HAP-1 (cell line): ENCODE measurements around the gene SATB2.

Experiments used
- DNase-seq, 2 experiments: peaks; one replicate each; pipeline ENCODE4 v3.0.0-alpha.2; 2016 to 2020; ENCODE audit warnings: low spot score in 2 of 2
- H3K27me3 ChIP-seq: fragments of 250-450 bp; sonication (Bioruptor Pico); 2 replicates; pipeline ENCODE4 v1.5.1; 2020; ENCODE audit warnings: low read depth, mild to moderate bottlenecking, moderate library complexity
- H3K36me3 ChIP-seq: fragments of 250-450 bp; sonication (Bioruptor Pico); replicated peaks from 2 replicates; pipeline ENCODE4 v1.5.1; 2020; ENCODE audit warnings: mild to moderate bottlenecking
- H3K4me1 ChIP-seq: fragments of 250-450 bp; sonication (Bioruptor Pico); 2 replicates; pipeline ENCODE4 v1.5.1; 2020; ENCODE audit warnings: mild to moderate bottlenecking
- H3K4me3 ChIP-seq: fragments of 250-450 bp; sonication (Bioruptor Pico); 2 replicates; pipeline ENCODE4 v1.5.1; 2020; ENCODE audit warnings: mild to moderate bottlenecking, moderate library complexity
- H3K9me3 ChIP-seq: fragments of 250-450 bp; sonication (Bioruptor Pico); 2 replicates; pipeline ENCODE4 v1.5.1; 2020; ENCODE audit warnings: mild to moderate bottlenecking, moderate library complexity
- in situ Hi-C: fragments of 300-500 bp; cut with MboI; formaldehyde crosslinking; loops from 3 replicates; pipeline ENCODE4 v1.14.3; 2020; ENCODE audit warnings: low sequenced_read_pairs, inconsistent platforms, mixed read lengths

SATB2 gene

GRCh38 chr2:199383021-199383420 is 74.7 kb downstream of the SATB2 start:
- peaks cover 5% of the 10 kb centered on the region; the same call in 1 of the 2 replicates for H3K36me3 ChIP-seq
- in situ Hi-C loops = no loop called here
- no peak for DNase-seq
- H3K9me3 ChIP-seq = no peaks in the 10 kb centered on the region
- H3K27me3 ChIP-seq = no peaks in the 10 kb centered on the region
- H3K4me1 ChIP-seq = 0 out of 2 replicates have a peak, but pooled peaks cover 2% of the 10 kb centered on the region
- no peak overlapping the region for H3K4me3 ChIP-seq

GRCh38 chr2:199382091-199382490 is 75.6 kb downstream of the SATB2 start:
- Histone ChIP-seq H3K4me3 (no peak overlapping the region), H3K36me3 (peaks cover 5% of the 10 kb centered on the region; the same call in 1 of the 2 replicates), H3K4me1 (0 out of 2 replicates have a peak, but pooled peaks cover 2% of the 10 kb centered on the region), H3K9me3 (no peaks in the 10 kb centered on the region), H3K27me3 (no peaks in the 10 kb centered on the region)
- in situ Hi-C loops = no loop called here
- no peak for DNase-seq

GRCh38 chr2:199381531-199381930 is 76.2 kb downstream of the SATB2 start:
- H3K27me3 ChIP-seq = no peaks in the 10 kb centered on the region
- H3K36me3 ChIP-seq = peaks cover 5% of the 10 kb centered on the region; the same call in 1 of the 2 replicates
- in situ Hi-C loops = no loop called here
- no peaks in the 10 kb centered on the region for H3K9me3 ChIP-seq
- DNase-seq = no peak
- H3K4me1 ChIP-seq = 0 out of 2 replicates have a peak, but pooled peaks cover 2% of the 10 kb centered on the region
- no peak overlapping the region for H3K4me3 ChIP-seq

- Histone ChIP-seq H3K4me1 (0 out of 2 replicates have a peak, but pooled peaks cover 2% of the 10 kb centered on the region), H3K4me3 (no peak overlapping the region), H3K9me3 (no peaks in the 10 kb centered on the region), H3K27me3 (no peaks in the 10 kb centered on the region), H3K36me3 (peaks cover 5% of the 10 kb centered on the region; the same call in 1 of the 2 replicates)
- no peak for DNase-seq
- in situ Hi-C loops = no loop called here
Measured at GRCh38 chr2:199378948-199379650, 78.6 kb downstream of the SATB2 start.

GRCh38 chr2:199370150-199370780 is 87.5 kb downstream of the SATB2 start:
- in situ Hi-C loops = no loop called here
- H3K27me3 ChIP-seq = no peaks in the 10 kb centered on the region
- no peak overlapping the region for H3K4me3 ChIP-seq
- DNase-seq = no peak
- H3K9me3 ChIP-seq = no peaks in the 10 kb centered on the region
- H3K4me1 ChIP-seq = no peaks in the 10 kb centered on the region
- H3K36me3 ChIP-seq = no peaks in the 10 kb centered on the region

GRCh38 chr2:199366406-199366805 is 91.3 kb downstream of the SATB2 start:
- no peak for DNase-seq
- H3K36me3 ChIP-seq = no peaks in the 10 kb centered on the region
- in situ Hi-C loops = no loop called here
- H3K4me3 ChIP-seq = no peak overlapping the region
- H3K4me1 ChIP-seq = no peaks in the 10 kb centered on the region
- H3K9me3 ChIP-seq = no peaks in the 10 kb centered on the region
- no peaks in the 10 kb centered on the region for H3K27me3 ChIP-seq

- Histone ChIP-seq H3K4me1 (no peaks in the 10 kb centered on the region), H3K36me3 (no peaks in the 10 kb centered on the region), H3K27me3 (no peaks in the 10 kb centered on the region), H3K4me3 (no peak overlapping the region), H3K9me3 (no peaks in the 10 kb centered on the region)
- in situ Hi-C loops = no loop called here
- DNase-seq = no peak
Measured at GRCh38 chr2:199364153-199364552, 93.6 kb downstream of the SATB2 start.

- Histone ChIP-seq H3K27me3 (no peaks in the 10 kb centered on the region), H3K9me3 (no peaks in the 10 kb centered on the region), H3K4me3 (no peak overlapping the region), H3K36me3 (no peaks in the 10 kb centered on the region), H3K4me1 (no peaks in the 10 kb centered on the region)
- in situ Hi-C loops = no loop called here
- DNase-seq = no peak
Measured at GRCh38 chr2:199356412-199356811, 101.3 kb downstream of the SATB2 start.

- no peak for DNase-seq
- Histone ChIP-seq H3K4me1 (no peaks in the 10 kb centered on the region), H3K4me3 (no peak overlapping the region), H3K36me3 (peaks cover 7% of the 10 kb centered on the region; the same call in 1 of the 2 replicates), H3K27me3 (no peaks in the 10 kb centered on the region), H3K9me3 (no peaks in the 10 kb centered on the region)
- in situ Hi-C loops = no loop called here
Measured at GRCh38 chr2:199348871-199349270, 108.9 kb downstream of the SATB2 start.

- no peaks in the 10 kb centered on the region for H3K27me3 ChIP-seq
- H3K9me3 ChIP-seq = no peaks in the 10 kb centered on the region
- in situ Hi-C loops = no loop called here
- DNase-seq = no peak
- no peaks in the 10 kb centered on the region for H3K4me1 ChIP-seq
- H3K36me3 ChIP-seq = peaks cover 7% of the 10 kb centered on the region; the same call in 1 of the 2 replicates
- no peak overlapping the region for H3K4me3 ChIP-seq
Measured at GRCh38 chr2:199344012-199344411, 113.7 kb downstream of the SATB2 start.

- DNase-seq = no peak
- Histone ChIP-seq H3K27me3 (no peaks in the 10 kb centered on the region), H3K4me1 (no peaks in the 10 kb centered on the region), H3K9me3 (no peaks in the 10 kb centered on the region), H3K36me3 (no peaks in the 10 kb centered on the region; the same call in 1 of the 2 replicates), H3K4me3 (no peak overlapping the region)
- in situ Hi-C loops = no loop called here
Measured at GRCh38 chr2:199342334-199342733, 115.4 kb downstream of the SATB2 start.

GRCh38 chr2:199341123-199341522 is 116.6 kb downstream of the SATB2 start:
- no peaks in the 10 kb centered on the region for H3K9me3 ChIP-seq
- H3K4me1 ChIP-seq = peaks cover 4% of the 10 kb centered on the region; the same call in 1 of the 2 replicates
- H3K27me3 ChIP-seq = no peaks in the 10 kb centered on the region
- in situ Hi-C loops = no loop called here
- no peaks in the 10 kb centered on the region; the same call in 1 of the 2 replicates for H3K36me3 ChIP-seq
- no peak for DNase-seq
- no peak overlapping the region for H3K4me3 ChIP-seq

GRCh38 chr2:199339891-199340605 is 117.7 kb downstream of the SATB2 start:
- in situ Hi-C loops = no loop called here
- Histone ChIP-seq H3K4me3 (no peak overlapping the region), H3K4me1 (peaks cover 4% of the 10 kb centered on the region; the same call in 1 of the 2 replicates), H3K36me3 (no peaks in the 10 kb centered on the region; the same call in 1 of the 2 replicates), H3K9me3 (no peaks in the 10 kb centered on the region), H3K27me3 (no peaks in the 10 kb centered on the region)
- DNase-seq = no peak

GRCh38 chr2:199336546-199336945 is 121.2 kb downstream of the SATB2 start:
- in situ Hi-C loops = no loop called here

More at GRCh38 chr2:199336546-199336945, 121.2 kb downstream of the SATB2 start:
- no peaks in the 10 kb centered on the region for H3K27me3 ChIP-seq
- peaks cover 4% of the 10 kb centered on the region; the same call in 1 of the 2 replicates for H3K4me1 ChIP-seq
- H3K4me3 ChIP-seq = no peak overlapping the region
- no peaks in the 10 kb centered on the region; the same call in 1 of the 2 replicates for H3K36me3 ChIP-seq
- DNase-seq = peak in 1 of 2 experiments; percentile 17
- no peaks in the 10 kb centered on the region for H3K9me3 ChIP-seq
